Stomach (tissue), 9 donors: ENCODE data around the gene NUP93. TPM values are rescaled to one million over a fixed set of nuclear protein-coding genes. Genes with fewer than 3 reads are reported as not detected.

Experiments used
- DNase-seq, 2 donors: peaks; one replicate each; pipeline versions ENCODE4 v3.0.0 to v3.0.0-alpha.2; 2013 to 2019
- H3K27ac ChIP-seq, 5 donors: fragments of 200-600 bp in 4 of 5; sonication (generic) in 4 of 5; one replicate each; pipeline ENCODE4 v1.5.1; 2013 to 2019; ENCODE audit warnings: mild to moderate bottlenecking in 1 of 5, moderate library complexity in 1 of 5
- H3K27me3 ChIP-seq, 3 donors: fragments of 200-600 bp; sonication (generic); one replicate each; pipeline ENCODE4 v1.5.1; 2017 to 2019; ENCODE audit warnings: mixed run types in 1 of 3
- H3K36me3 ChIP-seq, 4 donors: fragments of 200-600 bp; sonication (generic); 1 replicate in 3 of 4; 2 replicates in 1 of 4; pipeline ENCODE4 v1.5.1; 2016 to 2019
- H3K4me1 ChIP-seq, 4 donors: fragments of 200-600 bp; sonication (generic); one replicate each; pipeline ENCODE4 v1.5.1; 2016 to 2019
- H3K4me3 ChIP-seq, 4 donors: fragments of 200-600 bp; sonication (generic) in 3 of 4; one replicate each; pipeline ENCODE4 v1.5.1; 2016 to 2019; ENCODE audit warnings: mild to moderate bottlenecking in 1 of 4
- H3K9me3 ChIP-seq, 4 donors: fragments of 200-600 bp; sonication (generic); one replicate each; pipeline ENCODE4 v1.5.1; 2016 to 2019
- CTCF ChIP-seq, 7 experiments: fragments of 450-650 bp in 4 of 7; fragments of 200-600 bp in 3 of 7; sonication (generic) in 3 of 7; IDR thresholded peaks; one replicate each; pipeline ENCODE4 v1.5.1; 2016 to 2019; ENCODE audit warnings: antibody characterized with exemption in 7 of 7, control low read depth in 2 of 7, mild to moderate bottlenecking in 1 of 7
- EP300 ChIP-seq: sonication (generic); formaldehyde crosslinking; IDR thresholded peaks from one replicate; pipeline ENCODE4 v1.6.1; 2017; ENCODE audit warnings: antibody characterized with exemption
- POLR2A ChIP-seq, 4 donors: fragments of 450-650 bp; IDR thresholded peaks; one replicate each; pipeline ENCODE4 v1.6.1; 2016; ENCODE audit warnings: antibody characterized with exemption in 4 of 4, control low read depth in 2 of 4, mild to moderate bottlenecking in 1 of 4, moderate library complexity in 1 of 4
- POLR2AphosphoS5 ChIP-seq, 3 donors: sonication (generic); formaldehyde crosslinking; IDR thresholded peaks; one replicate each; pipeline ENCODE4 v1.6.1; 2016; ENCODE audit warnings: antibody characterized with exemption in 3 of 3
- WGBS, 5 donors: extraction: QIAGEN DNeasy Blood & Tissue Kit in 3 of 5; methylation state at CpG; one replicate each; pipeline versions ENCODE4 v1.1.5 to v1.1.7; 2013 to 2018; 5-methylcytosine and 5-hydroxymethylcytosine counted together
- intact Hi-C: fragments of 100-400 bp; cut with DNase I; formaldehyde crosslinking; loops from one replicate; pipeline ENCODE4 v1.15.1; 2023; ENCODE audit warnings: low total_unique reads
- polyA plus RNA-seq, 3 donors: library from polyadenylated mRNA; stranded (reverse); fragments of 200-250 nt; gene quantifications; one replicate each; pipeline ENCODE4 v1.2.3, GENCODE V29; 2013
- total RNA-seq, 5 donors: library from RNA; depleted of rRNA; stranded (reverse); fragments of >200 nt; gene quantifications; one replicate each; pipeline versions ENCODE4 v1.1.0 to v1.2.3, GENCODE V29; 2014 to 2016
- donor health status: healthy with polysubstance abuse.
- donor health status: Bipolar disorder and iron deficiency.
- donor health status: healthy.

The NUP93 gene
- total and polyA plus RNA-seq, 8 donors: 26.7 to 184 (median 47.2) TPM

- Histone ChIP-seq H3K9me3 (peaks cover 0 to under 1% (median 0%) of the 10 kb centered on the region in 4 donors), H3K27ac (no peak overlapping the region), H3K4me3 (no peak overlapping the region), H3K27me3 (no peaks in the 10 kb centered on the region), H3K36me3 (no peaks in the 10 kb centered on the region), H3K4me1 (peaks cover 0 to 7% (median 4%) of the 10 kb centered on the region in 4 donors)
- intact Hi-C loops: loop anchor here (5.0 kb wide), 1 partner anchor 121 kb away; no protein-coding TSS in a partner anchor
- no peak for DNase-seq
- TF ChIP-seq EP300 (no peak), POLR2AphosphoS5 (IDR thresholded peaks at IDR 0.05) (no peak), POLR2A (IDR thresholded peaks at IDR 0.05) (no peak), CTCF (IDR thresholded peaks at IDR 0.05) (no peak)
- 83 to 88% (median 87%) methylated on average over 5 of the region's 5 CpGs for WGBS, 5 donors
Observed at GRCh38 chr16:56702836-56703235, 27.1 kb upstream of the NUP93 start.

GRCh38 chr16:56708525-56709442 lies 21.1 kb upstream of the NUP93 start:
- Histone ChIP-seq H3K36me3 (no peaks in the 10 kb centered on the region), H3K9me3 (no peaks in the 10 kb centered on the region), H3K27ac (peak overlapping the region in 2 of 5 donors; percentile 1 to 29), H3K27me3 (no peaks in the 10 kb centered on the region), H3K4me1 (no peaks in the 10 kb centered on the region), H3K4me3 (no peak overlapping the region)
- DNase-seq: peak in 1 of 2 donors; percentile 25
- 45 to 54% (median 47%) methylated on average over 13 of the region's 13 CpGs for WGBS, 5 donors
- no peak for TF ChIP-seq POLR2AphosphoS5 (IDR thresholded peaks at IDR 0.05)
- intact Hi-C loops: no loop called here

- TF ChIP-seq POLR2AphosphoS5 (IDR thresholded peaks at IDR 0.05) (no peak), CTCF (IDR thresholded peaks at IDR 0.05) (no peak), EP300 (no peak), POLR2A (IDR thresholded peaks at IDR 0.05) (no peak)
- intact Hi-C loops: no loop called here
- Histone ChIP-seq H3K27ac (no peak overlapping the region), H3K4me1 (no peaks in the 10 kb centered on the region), H3K4me3 (no peak overlapping the region), H3K27me3 (no peaks in the 10 kb centered on the region), H3K9me3 (no peaks in the 10 kb centered on the region), H3K36me3 (no peaks in the 10 kb centered on the region)
- WGBS, 5 donors: 81 to 85% (median 83%) methylated on average over 4 of the region's 4 CpGs
- no peak for DNase-seq
Observed at GRCh38 chr16:56709443-56710040, 20.4 kb upstream of the NUP93 start.

GRCh38 chr16:56710181-56710737 lies 19.7 kb upstream of the NUP93 start:
- H3K27me3 ChIP-seq: no peaks in the 10 kb centered on the region
- no peak for DNase-seq
- no peak overlapping the region for H3K27ac ChIP-seq
- no peaks in the 10 kb centered on the region for H3K36me3 ChIP-seq
- H3K4me1 ChIP-seq: no peaks in the 10 kb centered on the region
- H3K4me3 ChIP-seq: no peak overlapping the region
- TF ChIP-seq EP300: no peak
- no peak for TF ChIP-seq POLR2A (IDR thresholded peaks at IDR 0.05)
- TF ChIP-seq CTCF (IDR thresholded peaks at IDR 0.05): no peak
- no peak for TF ChIP-seq POLR2AphosphoS5 (IDR thresholded peaks at IDR 0.05)
- intact Hi-C loops: no loop called here
- WGBS, 5 donors: 63 to 88% (median 83%) methylated on average over 3 of the region's 3 CpGs
- H3K9me3 ChIP-seq: no peaks in the 10 kb centered on the region
